K562 (cell line): ENCODE results near the gene TXNRD2. TPM values are rescaled to one million over a fixed set of nuclear protein-coding genes. Genes with fewer than 3 reads are reported as not detected.
A peak's percentile ranks its signal among the peaks of the same experiment; 100 is the strongest.

Experiments used
- C11orf30 ChIP-seq: fragments of 450-650 bp; IDR thresholded peaks from 2 replicates; pipeline ENCODE4 v1.6.1; 2016; ENCODE audit warnings: low read depth, mild to moderate bottlenecking
- CBFA2T3 ChIP-seq: fragments of 450-650 bp; IDR thresholded peaks from 2 replicates; pipeline ENCODE4 v1.6.1; 2017
- CBX3 ChIP-seq, 2 experiments: IDR thresholded peaks; 1 replicate in 1 of 2; 2 replicates in 1 of 2; pipeline ENCODE4 v1.6.1; 2012; ENCODE audit warnings: inconsistent platforms in 2 of 2, low read length in 2 of 2, borderline replicate concordance in 1 of 2, control low read depth in 1 of 2
- ELF2 ChIP-seq: fragments of 250-450 bp; sonication (Bioruptor Pico); IDR thresholded peaks from 2 replicates; pipeline ENCODE4 v1.5.0; 2021; ENCODE audit warnings: mild to moderate bottlenecking
- POLR2G ChIP-seq: fragments of 200-400 bp; formaldehyde crosslinking; IDR thresholded peaks from 2 replicates; pipeline ENCODE4 v1.6.1; 2017; ENCODE audit warnings: low read depth, mild to moderate bottlenecking, antibody characterized with exemption, low read length, moderate library complexity
- POU5F1 ChIP-seq: fragments of 150-350 bp; IDR thresholded peaks from 2 replicates; pipeline ENCODE4 v1.6.1; 2014; ENCODE audit warnings: borderline replicate concordance, low read length, low read depth, mild to moderate bottlenecking; ENCODE audit not compliant: partially characterized antibody
- YBX1 ChIP-seq: fragments of 450-650 bp; IDR thresholded peaks from 2 replicates; pipeline ENCODE4 v1.7.1; 2016; ENCODE audit warnings: mild to moderate bottlenecking
- ZFP36 ChIP-seq: fragments of 150-350 bp; IDR thresholded peaks from 2 replicates; pipeline ENCODE4 v1.6.1; 2018; ENCODE audit warnings: low read length, low read depth; ENCODE audit not compliant: partially characterized antibody
- ZNF695 ChIP-seq: fragments of 450-650 bp; formaldehyde crosslinking; IDR thresholded peaks from 2 replicates; pipeline ENCODE4 v1.4.0; 2020; ENCODE audit warnings: mild to moderate bottlenecking, moderate library complexity
- polyA plus RNA-seq, 8 experiments: library from polyadenylated mRNA; depleted of rRNA in 4 of 8; stranded (reverse) in 5 of 8; unstranded in 3 of 8; fragments of >200 nt; fragmentation: Nextera tagmentation in 2 of 8; fragmentation: Illumina TruSeq in 1 of 8; extraction: Ambion mirVana in 2 of 8; extraction: Trizol in 1 of 8; gene quantifications; 2 replicates each; pipeline versions ENCODE4 v1.2.1 to v1.2.3, GENCODE V29; 2011 to 2014; ENCODE audit warnings: inconsistent platforms in 1 of 8, missing spikeins in 1 of 8
- total RNA-seq, 7 experiments: library from RNA; depleted of rRNA in 6 of 7; stranded (reverse); fragments of >200 nt in 6 of 7; fragmentation: Illumina TruSeq in 2 of 7; extraction: Trizol in 2 of 7; gene quantifications; 2 replicates each; pipeline versions ENCODE4 v1.2.1 to v1.2.3, GENCODE V29; 2011 to 2021; ENCODE audit warnings: low replicate concordance in 1 of 7

TXNRD2 gene
- total and polyA plus RNA-seq, 9 of the 15 experiments (the other 6 are each of a cell fraction or from before 2014, with no cell fraction given) = 3.3 to 80.2 (median 49.4) TPM

DNA sequence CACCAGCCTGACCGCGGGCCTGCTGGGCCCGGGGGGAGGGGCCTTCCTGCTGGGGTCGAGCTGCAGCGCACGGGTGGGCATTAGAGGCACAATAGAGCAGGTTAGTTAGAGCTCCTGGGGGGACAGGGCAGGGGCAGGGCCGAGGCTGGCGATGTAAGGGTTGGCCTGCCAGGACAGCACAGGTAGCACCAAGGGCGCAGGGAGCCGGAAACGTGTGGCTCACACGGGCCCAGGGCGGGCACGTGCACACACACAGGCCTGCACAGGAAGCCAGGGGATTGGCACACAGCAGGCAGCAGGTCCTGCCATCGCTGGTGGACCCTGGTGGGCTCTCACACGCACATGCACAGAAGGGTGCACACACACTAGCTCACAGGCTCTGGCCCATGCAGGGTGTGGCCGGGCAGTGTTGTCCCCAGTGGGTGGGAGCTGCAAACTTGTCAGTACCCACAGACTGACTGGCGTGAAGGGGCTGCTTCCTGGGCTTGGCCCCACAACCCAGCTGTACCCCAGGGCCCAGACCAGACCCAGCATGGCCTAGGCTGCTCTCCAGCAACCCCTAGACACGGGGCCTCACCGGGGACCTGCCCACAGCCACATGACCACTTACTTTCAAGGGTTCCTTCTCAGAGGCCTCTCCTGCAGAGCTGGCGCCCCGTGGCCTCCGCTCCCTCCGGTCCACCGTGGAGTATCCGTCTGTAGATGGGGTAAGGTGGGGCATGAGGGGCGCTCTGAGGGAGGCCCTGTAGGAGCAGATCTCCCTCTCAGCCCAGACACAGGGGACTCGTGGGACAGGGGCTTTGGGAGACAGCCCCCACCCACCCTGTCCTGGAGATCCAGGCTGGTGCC, 29.9 kb upstream of the TXNRD2 start (continued):
- TF ChIP-seq ELF2 (CRISPR knock-in tag) (no peak), YBX1 (no peak), ZFP36 (no peak), CBFA2T3 (no peak), POLR2G (peak; percentile 84), C11orf30 (no peak), POU5F1 (no peak), ZNF695 (CRISPR knock-in tag) (no peak), CBX3 (IDR thresholded peaks at IDR 0.05; ENCODE audit: borderline replicate concordance in 1 of 2, low read length in 2 of 2) (peak in 1 of 2 experiments; percentile 18; a peak in 1 of 3 replicates)
